Sigmoid colon (tissue), 4 donors: ENCODE data around the gene CHST14.

ENCODE experiments used
- EP300 ChIP-seq, 4 donors: sonication (generic); formaldehyde crosslinking; IDR thresholded peaks; one replicate each; pipeline ENCODE4 v1.6.1; 2017; ENCODE audit warnings: antibody characterized with exemption in 4 of 4
- POLR2A ChIP-seq, 2 donors: fragments of 450-650 bp; IDR thresholded peaks; one replicate each; pipeline ENCODE4 v1.6.1; 2016; ENCODE audit warnings: antibody characterized with exemption in 2 of 2, mild to moderate bottlenecking in 2 of 2, moderate library complexity in 2 of 2
- POLR2AphosphoS5 ChIP-seq, 4 donors: sonication (generic); formaldehyde crosslinking; IDR thresholded peaks; one replicate each; pipeline ENCODE4 v1.6.1; 2017; ENCODE audit warnings: antibody characterized with exemption in 4 of 4
- TF ChIP-seq, protein P1 (sequence below), 4 experiments: fragments of 450-650 bp in 3 of 4; fragments of 200-600 bp in 1 of 4; IDR thresholded peaks; one replicate each; pipeline ENCODE4 v1.5.1; 2016 to 2019; ENCODE audit warnings: antibody characterized with exemption in 4 of 4, mild to moderate bottlenecking in 3 of 4, moderate library complexity in 2 of 4

DNA sequence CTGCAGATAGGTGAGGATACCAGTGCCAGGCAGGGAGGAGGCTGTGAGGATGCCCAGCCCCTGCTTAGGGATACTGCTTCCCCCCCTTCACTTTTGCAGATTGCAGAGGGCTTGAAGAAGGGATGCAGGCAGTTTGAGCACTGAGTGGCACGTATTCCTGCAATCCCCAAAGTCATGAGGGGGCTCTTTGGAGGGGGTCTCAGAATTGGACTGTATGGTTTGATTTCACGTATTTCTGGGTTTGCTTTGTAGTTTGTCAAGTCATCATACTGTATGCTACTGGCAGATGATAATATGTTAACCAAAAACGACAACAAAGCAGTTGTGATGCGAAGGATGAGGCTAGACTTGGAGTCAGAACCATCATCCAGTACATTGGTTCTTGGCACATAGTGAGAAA lies 28.1 kb downstream of the CHST14 start:
- TF ChIP-seq, protein P1, sequence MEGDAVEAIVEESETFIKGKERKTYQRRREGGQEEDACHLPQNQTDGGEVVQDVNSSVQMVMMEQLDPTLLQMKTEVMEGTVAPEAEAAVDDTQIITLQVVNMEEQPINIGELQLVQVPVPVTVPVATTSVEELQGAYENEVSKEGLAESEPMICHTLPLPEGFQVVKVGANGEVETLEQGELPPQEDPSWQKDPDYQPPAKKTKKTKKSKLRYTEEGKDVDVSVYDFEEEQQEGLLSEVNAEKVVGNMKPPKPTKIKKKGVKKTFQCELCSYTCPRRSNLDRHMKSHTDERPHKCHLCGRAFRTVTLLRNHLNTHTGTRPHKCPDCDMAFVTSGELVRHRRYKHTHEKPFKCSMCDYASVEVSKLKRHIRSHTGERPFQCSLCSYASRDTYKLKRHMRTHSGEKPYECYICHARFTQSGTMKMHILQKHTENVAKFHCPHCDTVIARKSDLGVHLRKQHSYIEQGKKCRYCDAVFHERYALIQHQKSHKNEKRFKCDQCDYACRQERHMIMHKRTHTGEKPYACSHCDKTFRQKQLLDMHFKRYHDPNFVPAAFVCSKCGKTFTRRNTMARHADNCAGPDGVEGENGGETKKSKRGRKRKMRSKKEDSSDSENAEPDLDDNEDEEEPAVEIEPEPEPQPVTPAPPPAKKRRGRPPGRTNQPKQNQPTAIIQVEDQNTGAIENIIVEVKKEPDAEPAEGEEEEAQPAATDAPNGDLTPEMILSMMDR (IDR thresholded peaks at IDR 0.05), result no peak
- TF ChIP-seq EP300 (IDR thresholded peaks at IDR 0.05), result no peak
- TF ChIP-seq POLR2AphosphoS5 (IDR thresholded peaks at IDR 0.05), result no peak
- TF ChIP-seq POLR2A (IDR thresholded peaks at IDR 0.05), result no peak
